OCI-LY1 (cell line): ENCODE results near the gene MTPN.

Experiments used
- CTCF ChIP-seq: fragments of 200-600 bp; sonication (generic), shearing (Covaris generic); IDR thresholded peaks from 2 replicates; pipeline ENCODE4 v1.5.1; 2017; ENCODE audit warnings: mild to moderate bottlenecking, antibody characterized with exemption, low read length, moderate library complexity, mixed read lengths
- EZH2 ChIP-seq: fragments of 200-600 bp; sonication (generic), shearing (Covaris generic); IDR thresholded peaks from 2 replicates; pipeline ENCODE4 v1.8.0; 2017; ENCODE audit warnings: borderline replicate concordance, mixed run types, mild to moderate bottlenecking, antibody characterized with exemption, low read length, moderate library complexity, mixed read lengths

- no peak for TF ChIP-seq CTCF
- TF ChIP-seq EZH2, result no peak
Observed at GRCh38 chr7:135918134-135918533, 59.0 kb downstream of the MTPN start.
